ENCODE results near the gene GRB10. TPM values are rescaled to one million over a fixed set of nuclear protein-coding genes. Genes with fewer than 3 reads are reported as not detected.
A peak's percentile ranks its signal among the peaks of the same experiment; 100 is the strongest.

GRB10 gene
- polyA plus RNA-seq, 1 donor from 2014 or later = 78.4 TPM

GRCh38 chr7:50781381-50782293 is 1.1 kb downstream of the GRB10 start:
- Histone ChIP-seq H3F3A (ENCODE audit: insufficient read depth, low read length, poor library complexity, severe bottlenecking) (no peaks in the 10 kb centered on the region), H3K79me2 (replicated peaks; ENCODE audit: insufficient read depth, low read length) (peaks cover 91% of the 10 kb centered on the region), H4K20me1 (ENCODE audit: insufficient read depth) (no peaks in the 10 kb centered on the region), H2AFZ (ENCODE audit: low read depth, low read length) (no peak overlapping the region), H3K4me3 (ENCODE audit: low read length) (peak overlapping the region; percentile 69), H3K9me3 (ENCODE audit: low read length) (peaks cover under 1% of the 10 kb centered on the region), H3K27me3 (ENCODE audit: insufficient read depth, low read depth, low read length) (no peaks in the 10 kb centered on the region), H3K9me2 (ENCODE audit: insufficient read depth, low read length) (no peaks in the 10 kb centered on the region), H3K36me3 (ENCODE audit: insufficient read depth, low read length) (no peaks in the 10 kb centered on the region), H3K27ac (ENCODE audit: low read length) (peak overlapping the region; percentile 81), H3K4me2 (ENCODE audit: low read length) (peak overlapping the region; percentile 17), H3K9ac (ENCODE audit: low read length) (peak overlapping the region; percentile 85)
- TF ChIP-seq MXI1 (conservative IDR thresholded peaks at IDR 0.05; ENCODE audit: poor library complexity, severe bottlenecking) (no peak), POLR2AphosphoS5 (IDR thresholded peaks at IDR 0.05) (no peak), EP300 (conservative IDR thresholded peaks at IDR 0.05; ENCODE audit: poor library complexity, severe bottlenecking) (no peak), TAF1 (IDR thresholded peaks at IDR 0.05; ENCODE audit: low read depth) (no peak), EZH2 (IDR thresholded peaks at IDR 0.05; ENCODE audit: borderline replicate concordance, insufficient read depth, low read length, poor library complexity, severe bottlenecking) (no peak), CTCF (IDR thresholded peaks at IDR 0.05; ENCODE audit: poor library complexity, severe bottlenecking) (no peak), REST (IDR thresholded peaks at IDR 0.05; ENCODE audit: borderline replicate concordance) (no peak), RAD21 (conservative IDR thresholded peaks at IDR 0.05) (no peak), SMC3 (conservative IDR thresholded peaks at IDR 0.05; ENCODE audit: poor library complexity) (no peak)

GRCh38 chr7:50780436-50780835 is 2.3 kb downstream of the GRB10 start:
- TF ChIP-seq RAD21 (conservative IDR thresholded peaks at IDR 0.05) = no peak
- Histone ChIP-seq H3K27ac (ENCODE audit: low read length) (no peak overlapping the region), H3K79me2 (replicated peaks; ENCODE audit: insufficient read depth, low read length) (peaks cover 89% of the 10 kb centered on the region), H3K9me2 (ENCODE audit: insufficient read depth, low read length) (no peaks in the 10 kb centered on the region), H3K4me3 (ENCODE audit: low read length) (peak overlapping the region; percentile 69), H3K9ac (ENCODE audit: low read length) (no peak overlapping the region), H3K36me3 (ENCODE audit: insufficient read depth, low read length) (no peaks in the 10 kb centered on the region), H3K9me3 (ENCODE audit: low read length) (no peaks in the 10 kb centered on the region), H3K27me3 (ENCODE audit: insufficient read depth, low read depth, low read length) (no peaks in the 10 kb centered on the region), H4K20me1 (ENCODE audit: insufficient read depth) (no peaks in the 10 kb centered on the region), H3K4me2 (ENCODE audit: low read length) (peak overlapping the region; percentile 19), H3F3A (ENCODE audit: insufficient read depth, low read length, poor library complexity, severe bottlenecking) (no peaks in the 10 kb centered on the region), H2AFZ (ENCODE audit: low read depth, low read length) (no peak overlapping the region)
